HCT116 (cell line): Measurements from ENCODE around the gene MANBA. TPM values are rescaled to one million over a fixed set of nuclear protein-coding genes. Genes with fewer than 3 reads are reported as not detected.
A peak's percentile ranks its signal among the peaks of the same experiment; 100 is the strongest.

Source experiments
- ATAC-seq: fragments of 200-7000 bp; cut with Tn5 transposase; 2 replicates; pipeline ENCODE4 v1.9.1; 2020; ENCODE audit warnings: mild to moderate bottlenecking, moderate library complexity
- BruUV-seq: library from RNA; stranded (reverse); fragments of 400-500 nt; replicated peaks from 2 replicates; lab custom pipeline; 2021; lab: Mats Ljungman, UMichigan
- CTCF ChIA-PET: fragments of 300-600 bp; sonication (Branson Sonifier 250); formaldehyde crosslinking; loops from one replicate; lab custom pipeline; 2021; ENCODE audit warnings: antibody characterized with exemption; lab: Charles Lee
- POLR2A ChIA-PET: fragments of 300-600, 350-600 bp; sonication (Branson Sonifier 250); formaldehyde crosslinking; loops from one replicate; lab custom pipeline; 2021; ENCODE audit warnings: antibody characterized with exemption; lab: Charles Lee
- RAD21 ChIA-PET, 2 experiments: fragments of 300-600 bp; sonication (Branson Sonifier 250); formaldehyde crosslinking; loops; one replicate each; lab custom pipeline; 2023; ENCODE audit warnings: low total read pairs in 2 of 2; ENCODE audit not compliant: uncharacterized antibody in 2 of 2, unreplicated experiment in 2 of 2, low non-redundant PET in 1 of 2; lab: Charles Lee
- DNase-seq: peaks from one replicate; pipeline ENCODE4 v3.0.0-alpha.2; 2010; ENCODE audit warnings: low read depth, low spot score
- H2AFZ ChIP-seq: fragments of 200-600 bp; shearing (Covaris generic), sonication (generic); 2 replicates; pipeline ENCODE4 v1.6.1; 2017; ENCODE audit warnings: low read depth, mixed run types, mixed read lengths, antibody characterized with exemption, low read length; ENCODE audit not compliant: poor library complexity, severe bottlenecking
- H3K27ac ChIP-seq: 2 replicates; pipeline ENCODE4 v1.5.1; 2012; ENCODE audit warnings: low read depth, low read length
- H3K27me3 ChIP-seq: fragments of 200-600 bp; sonication (generic); 2 replicates; pipeline ENCODE4 v1.6.1; 2016; ENCODE audit warnings: mixed run types, low read length, mixed read lengths; ENCODE audit not compliant: insufficient read depth
- H3K36me3 ChIP-seq, 2 experiments: fragments of 200-500 bp in 1 of 2; fragments of 200-600 bp in 1 of 2; sonication (Bioruptor generic) in 1 of 2; sonication (generic) in 1 of 2; 2 replicates each; pipeline versions ENCODE4 v1.5.1 to v1.6.1; 2014 to 2016; ENCODE audit warnings: low read length in 2 of 2, inconsistent platforms in 1 of 2, mixed read lengths in 1 of 2, mixed run types in 1 of 2; ENCODE audit not compliant: insufficient read depth in 2 of 2, control insufficient read depth in 1 of 2
- H3K4me1 ChIP-seq, 2 experiments: fragments of 200-600 bp in 1 of 2; sonication (generic) in 1 of 2; 2 replicates each; pipeline versions ENCODE4 v1.5.1 to v1.6.1; 2012 to 2017; ENCODE audit warnings: low read length in 2 of 2, inconsistent platforms in 1 of 2, mild to moderate bottlenecking in 1 of 2, mixed read lengths in 1 of 2, mixed run types in 1 of 2, moderate library complexity in 1 of 2; ENCODE audit not compliant: insufficient read depth in 2 of 2, control insufficient read depth in 1 of 2
- H3K4me2 ChIP-seq: fragments of 200-600 bp; sonication (generic); 2 replicates; pipeline ENCODE4 v1.6.1; 2017; ENCODE audit warnings: mixed run types, low read length, mixed read lengths
- H3K4me3 ChIP-seq, 2 experiments: fragments of 200-600 bp in 1 of 2; sonication (generic) in 1 of 2; replicated peaks in 1 of 2; 2 replicates each; pipeline ENCODE4 v1.5.1; 2011 to 2016; ENCODE audit warnings: low read length in 2 of 2, control low read depth in 1 of 2, low read depth in 1 of 2, mild to moderate bottlenecking in 1 of 2, mixed read lengths in 1 of 2, mixed run types in 1 of 2
- H3K79me2 ChIP-seq: fragments of 200-600 bp; sonication (generic); 2 replicates; pipeline ENCODE4 v1.6.1; 2017; ENCODE audit warnings: mild to moderate bottlenecking, mixed run types, low read length, moderate library complexity, mixed read lengths; ENCODE audit not compliant: insufficient read depth
- H3K9ac ChIP-seq: fragments of 200-600 bp; sonication (generic); 2 replicates; pipeline ENCODE4 v1.6.1; 2016; ENCODE audit warnings: low read length, mixed read lengths
- H3K9me2 ChIP-seq: fragments of 200-600 bp; sonication (generic), shearing (Covaris generic); 2 replicates; pipeline ENCODE4 v1.6.1; 2017; ENCODE audit warnings: mixed run types, mild to moderate bottlenecking, moderate library complexity; ENCODE audit not compliant: insufficient read depth
- H3K9me3 ChIP-seq, 2 experiments: fragments of 200-500 bp in 1 of 2; fragments of 200-600 bp in 1 of 2; sonication (Bioruptor generic) in 1 of 2; sonication (generic) in 1 of 2; 2 replicates each; pipeline ENCODE4 v1.6.1; 2014 to 2017; ENCODE audit warnings: low read length in 2 of 2, mixed read lengths in 2 of 2, inconsistent platforms in 1 of 2, low read depth in 1 of 2, mild to moderate bottlenecking in 1 of 2, mixed run types in 1 of 2, moderate library complexity in 1 of 2; ENCODE audit not compliant: control insufficient read depth in 1 of 2, insufficient read depth in 1 of 2
- H4K20me1 ChIP-seq: fragments of 200-600 bp; sonication (generic), shearing (Covaris generic); 2 replicates; pipeline ENCODE4 v1.6.1; 2017; ENCODE audit warnings: mixed run types, mild to moderate bottlenecking, moderate library complexity; ENCODE audit not compliant: insufficient read depth
- CEBPB ChIP-seq: IDR thresholded peaks from 2 replicates; pipeline ENCODE4 v1.6.1; 2012; ENCODE audit warnings: low read depth
- ELF1 ChIP-seq: IDR thresholded peaks from 2 replicates; pipeline ENCODE4 v1.6.1; 2012; ENCODE audit warnings: low read depth, borderline replicate concordance
- EZH2phosphoT487 ChIP-seq: fragments of 200-600 bp; IDR thresholded peaks from 2 replicates; pipeline ENCODE4 v1.6.1; 2018; ENCODE audit warnings: antibody characterized with exemption, borderline replicate concordance
- MAX ChIP-seq: IDR thresholded peaks from 2 replicates; pipeline ENCODE4 v1.6.1; 2012
- POLR2AphosphoS5 ChIP-seq: IDR thresholded peaks from 2 replicates; pipeline ENCODE4 v1.6.1; 2011; ENCODE audit warnings: mild to moderate bottlenecking, low read depth, low read length, moderate library complexity
- SP1 ChIP-seq: IDR thresholded peaks from 2 replicates; pipeline ENCODE4 v1.6.1; 2012; ENCODE audit warnings: low read depth
- SRF ChIP-seq: IDR thresholded peaks from 2 replicates; pipeline ENCODE4 v1.6.1; 2012; ENCODE audit warnings: low read depth
- YY1 ChIP-seq: IDR thresholded peaks from 2 replicates; pipeline ENCODE4 v1.6.1; 2011; ENCODE audit warnings: low read length, low read depth, moderate library complexity, mild to moderate bottlenecking; ENCODE audit not compliant: insufficient replicate concordance; ENCODE audit errors: extremely low read depth
- ZNF274 ChIP-seq: fragments of 200-500 bp; sonication (Bioruptor generic); IDR thresholded peaks from 2 replicates; pipeline ENCODE4 v1.6.1; 2014; ENCODE audit warnings: mild to moderate bottlenecking, low read depth, low read length, inconsistent platforms
- intact Hi-C: fragments of 100-400 bp; cut with micrococcal nuclease; formaldehyde crosslinking; loops from 2 replicates; pipeline ENCODE4 v1.10.0; 2022
- total RNA-seq: library from RNA; stranded (reverse); gene quantifications from one replicate; pipeline ENCODE4 v1.2.1, GENCODE V29; 2021; ENCODE audit not compliant: unreplicated experiment
- TF ChIP-seq, protein P1 (sequence below): IDR thresholded peaks from 2 replicates; pipeline ENCODE4 v1.6.1; 2012; ENCODE audit warnings: low read depth

The MANBA gene
- total RNA-seq, 1 experiment from 2014 or later: 21.3 TPM

- no peaks in the 10 kb centered on the region for H3K9me3 ChIP-seq
- CTCF ChIA-PET: no interaction called here
- no peaks in the 10 kb centered on the region for H4K20me1 ChIP-seq
- POLR2A ChIA-PET: interaction anchor here (1.1 kb wide), 1 partner anchor 68 kb away, joined by 4 read pairs; no protein-coding TSS in a partner anchor
- peaks cover 11 to 26% of the 10 kb centered on the region in 2 experiments; a peak in 3 of 4 replicates for H3K4me1 ChIP-seq
- H3K4me3 ChIP-seq: peak overlapping the region; percentile 70 to 92
- H3K79me2 ChIP-seq: peaks cover 21% of the 10 kb centered on the region
- RAD21 ChIA-PET: no interaction called here
- peak overlapping the region; percentile 52 for H3K27ac ChIP-seq
- H3K36me3 ChIP-seq: no peaks in the 10 kb centered on the region
- no peak for DNase-seq
- TF ChIP-seq ZNF274 (no peak), CEBPB (0 out of 2 replicates have a peak, but pooled peaks have one; percentile 13), MAX (peak; percentile 7; the same call in 1 of the 2 replicates), EZH2phosphoT487 (no peak)
- TF ChIP-seq, all 23 proteins: peak for 2
- intact Hi-C loops: no loop called here
- TSS peak; percentile 58 for BruUV-seq
- no peaks in the 10 kb centered on the region for H3K27me3 ChIP-seq
- no peak overlapping the region for H2AFZ ChIP-seq
- peak; percentile 30 for ATAC-seq
- H3K4me2 ChIP-seq: peak overlapping the region; percentile 96
- H3K9ac ChIP-seq: peak overlapping the region; percentile 72
- no peaks in the 10 kb centered on the region for H3K9me2 ChIP-seq
Measured at GRCh38 chr4:102759831-102760644, 730 bp downstream of the MANBA start.

DNA sequence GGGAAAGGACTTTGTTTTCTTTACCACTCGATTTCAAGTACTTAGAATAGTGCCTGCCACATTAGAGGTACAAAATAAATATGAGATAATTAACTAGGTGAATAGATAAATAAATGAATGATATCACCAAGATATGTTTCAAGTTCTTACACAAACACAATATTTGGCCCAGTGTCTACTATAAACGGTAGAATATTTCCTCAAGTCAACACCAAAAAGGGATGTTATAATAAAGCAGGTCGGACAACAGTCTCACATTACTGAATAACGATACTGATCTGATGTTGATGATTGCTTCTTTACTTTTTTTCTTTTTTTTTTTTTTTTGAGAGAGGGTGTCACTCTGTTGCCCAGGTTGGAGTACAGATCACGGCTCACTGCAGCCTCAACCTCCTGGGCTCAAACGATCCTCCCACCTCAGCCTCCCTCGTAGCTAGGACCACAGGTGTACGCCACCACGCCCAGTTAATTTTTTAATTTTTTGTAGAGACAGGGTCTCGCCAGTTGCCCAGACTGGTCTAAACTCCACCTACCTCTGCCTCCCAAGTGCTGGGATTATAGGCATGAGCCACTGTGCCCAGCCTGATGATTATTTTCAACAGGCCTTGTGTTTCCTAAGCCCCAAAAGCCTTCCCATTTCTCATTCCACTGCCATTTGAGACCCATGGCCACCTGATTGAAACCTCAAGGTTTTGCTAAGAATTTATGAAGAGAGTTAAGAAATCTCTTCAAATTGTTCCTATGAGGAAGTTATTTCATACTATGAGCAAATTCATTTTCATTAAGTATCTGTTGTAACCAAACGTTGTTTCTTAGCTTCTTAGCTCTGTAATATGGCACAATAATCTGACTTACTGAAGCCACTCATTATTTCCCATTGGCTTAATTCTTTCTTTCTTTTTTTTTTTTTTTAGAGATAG is 2.3 kb downstream of the MANBA start:
- Histone ChIP-seq H3K27me3 (no peaks in the 10 kb centered on the region), H3K4me2 (no peak overlapping the region)

More for the DNA sequence above, 2.3 kb downstream of the MANBA start:
- intact Hi-C loops: no loop called here
- H3K27ac ChIP-seq: no peak overlapping the region
- no peaks in the 10 kb centered on the region for H3K9me2 ChIP-seq
- no peak for TF ChIP-seq YY1
- TF ChIP-seq, protein P1, sequence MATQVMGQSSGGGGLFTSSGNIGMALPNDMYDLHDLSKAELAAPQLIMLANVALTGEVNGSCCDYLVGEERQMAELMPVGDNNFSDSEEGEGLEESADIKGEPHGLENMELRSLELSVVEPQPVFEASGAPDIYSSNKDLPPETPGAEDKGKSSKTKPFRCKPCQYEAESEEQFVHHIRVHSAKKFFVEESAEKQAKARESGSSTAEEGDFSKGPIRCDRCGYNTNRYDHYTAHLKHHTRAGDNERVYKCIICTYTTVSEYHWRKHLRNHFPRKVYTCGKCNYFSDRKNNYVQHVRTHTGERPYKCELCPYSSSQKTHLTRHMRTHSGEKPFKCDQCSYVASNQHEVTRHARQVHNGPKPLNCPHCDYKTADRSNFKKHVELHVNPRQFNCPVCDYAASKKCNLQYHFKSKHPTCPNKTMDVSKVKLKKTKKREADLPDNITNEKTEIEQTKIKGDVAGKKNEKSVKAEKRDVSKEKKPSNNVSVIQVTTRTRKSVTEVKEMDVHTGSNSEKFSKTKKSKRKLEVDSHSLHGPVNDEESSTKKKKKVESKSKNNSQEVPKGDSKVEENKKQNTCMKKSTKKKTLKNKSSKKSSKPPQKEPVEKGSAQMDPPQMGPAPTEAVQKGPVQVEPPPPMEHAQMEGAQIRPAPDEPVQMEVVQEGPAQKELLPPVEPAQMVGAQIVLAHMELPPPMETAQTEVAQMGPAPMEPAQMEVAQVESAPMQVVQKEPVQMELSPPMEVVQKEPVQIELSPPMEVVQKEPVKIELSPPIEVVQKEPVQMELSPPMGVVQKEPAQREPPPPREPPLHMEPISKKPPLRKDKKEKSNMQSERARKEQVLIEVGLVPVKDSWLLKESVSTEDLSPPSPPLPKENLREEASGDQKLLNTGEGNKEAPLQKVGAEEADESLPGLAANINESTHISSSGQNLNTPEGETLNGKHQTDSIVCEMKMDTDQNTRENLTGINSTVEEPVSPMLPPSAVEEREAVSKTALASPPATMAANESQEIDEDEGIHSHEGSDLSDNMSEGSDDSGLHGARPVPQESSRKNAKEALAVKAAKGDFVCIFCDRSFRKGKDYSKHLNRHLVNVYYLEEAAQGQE: no peak
- no peak for TF ChIP-seq POLR2AphosphoS5
- no peak for TF ChIP-seq SRF
- TF ChIP-seq SP1: no peak
- no peak for TF ChIP-seq ELF1
- H2AFZ ChIP-seq: no peak overlapping the region
- ChIA-PET CTCF (no interaction called here), RAD21 (no interaction called here), POLR2A (no interaction called here)
- H3K9me3 ChIP-seq: no peaks in the 10 kb centered on the region
- peaks cover 26% of the 10 kb centered on the region for H3K79me2 ChIP-seq
- no TSS peak for BruUV-seq
- DNase-seq (no peak), ATAC-seq (no peak)
- H3K4me3 ChIP-seq: no peak overlapping the region
- no peak overlapping the region for H3K9ac ChIP-seq
- peaks cover 11 to 26% of the 10 kb centered on the region in 2 experiments; a peak in 3 of 4 replicates for H3K4me1 ChIP-seq
- H3K36me3 ChIP-seq: no peaks in the 10 kb centered on the region
- no peaks in the 10 kb centered on the region for H4K20me1 ChIP-seq
